Ascending aorta (tissue), 2 donors: ENCODE results near the gene KRTAP4-16. TPM values are rescaled to one million over a fixed set of nuclear protein-coding genes. Genes with fewer than 3 reads are reported as not detected.
"Not testable (repeated sequence)": the region's sequence is repeated elsewhere in the genome, so short reads cannot be mapped to it uniquely, and the experiment has no call there.

Source experiments
- DNase-seq, 2 donors: peaks; one replicate each; pipeline ENCODE4 v3.0.0-alpha.2; 2019; ENCODE audit warnings: low spot score in 2 of 2
- H3K27ac ChIP-seq, 2 donors: fragments of 200-600 bp; sonication (generic); one replicate each; pipeline ENCODE4 v1.5.1; 2016 to 2017; ENCODE audit warnings: mild to moderate bottlenecking in 1 of 2
- H3K27me3 ChIP-seq: fragments of 200-600 bp; sonication (generic); one replicate; pipeline ENCODE4 v1.5.1; 2017
- H3K36me3 ChIP-seq, 2 donors: fragments of 200-600 bp; sonication (generic); one replicate each; pipeline ENCODE4 v1.5.1; 2016
- H3K4me1 ChIP-seq, 2 donors: fragments of 200-600 bp; sonication (generic); one replicate each; pipeline ENCODE4 v1.5.1; 2016 to 2017; ENCODE audit warnings: mild to moderate bottlenecking in 1 of 2
- H3K4me3 ChIP-seq, 2 donors: fragments of 200-600 bp; sonication (generic); one replicate each; pipeline ENCODE4 v1.5.1; 2016 to 2017; ENCODE audit warnings: mild to moderate bottlenecking in 1 of 2
- H3K9me3 ChIP-seq, 2 donors: fragments of 200-600 bp; sonication (generic); one replicate each; pipeline ENCODE4 v1.5.1; 2016
- intact Hi-C: fragments of 100-400 bp; cut with DNase I; formaldehyde crosslinking; loops from one replicate; pipeline ENCODE4 v1.15.1; 2023
- total RNA-seq: library from RNA; depleted of rRNA; stranded (reverse); fragments of >200 nt; gene quantifications from one replicate; pipeline ENCODE4 v1.1.0, GENCODE V29; 2016
- TF ChIP-seq, protein P1 (sequence below), 3 experiments: fragments of 200-600 bp in 2 of 3; fragments of 450-650 bp in 1 of 3; sonication (generic) in 2 of 3; IDR thresholded peaks; one replicate each; pipeline ENCODE4 v1.5.1; 2016 to 2019; ENCODE audit warnings: antibody characterized with exemption in 3 of 3, mild to moderate bottlenecking in 1 of 3, moderate library complexity in 1 of 3

KRTAP4-16 gene
- total RNA-seq, 1 donor from 2014 or later = not detected

DNA sequence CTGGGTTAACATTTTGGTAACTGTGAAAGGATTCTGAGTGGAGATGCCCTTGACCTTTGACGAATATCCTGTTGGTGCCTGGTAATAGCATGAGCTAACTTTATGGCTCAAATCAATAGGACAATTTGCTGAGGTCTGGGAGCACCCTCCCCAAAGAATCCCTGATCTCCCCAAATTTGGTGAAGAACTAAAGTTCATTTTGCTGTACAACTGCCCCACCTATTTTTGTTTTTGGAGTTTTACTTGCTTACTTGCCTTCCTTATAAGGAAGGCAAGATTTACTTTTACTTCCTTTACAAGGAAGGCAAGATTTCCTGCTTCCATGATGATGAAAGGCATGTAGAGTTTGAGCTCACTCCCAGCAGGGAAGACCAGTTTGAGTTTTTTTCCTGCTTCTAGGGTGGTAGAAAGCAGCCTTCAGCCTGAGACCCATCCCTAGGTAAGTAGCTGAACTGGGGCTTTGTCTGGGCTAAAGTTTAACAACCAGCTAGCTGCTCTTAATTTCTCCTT is 6.0 kb upstream of the KRTAP4-16 start:
- Histone ChIP-seq H3K9me3 (no peaks in the 10 kb centered on the region), H3K4me1 (no peaks in the 10 kb centered on the region), H3K27me3 (no peaks in the 10 kb centered on the region), H3K36me3 (no peaks in the 10 kb centered on the region), H3K4me3 (no peak overlapping the region), H3K27ac (no peak overlapping the region)
- DNase-seq = no peak
- intact Hi-C loops = no loop called here
- TF ChIP-seq, protein P1, sequence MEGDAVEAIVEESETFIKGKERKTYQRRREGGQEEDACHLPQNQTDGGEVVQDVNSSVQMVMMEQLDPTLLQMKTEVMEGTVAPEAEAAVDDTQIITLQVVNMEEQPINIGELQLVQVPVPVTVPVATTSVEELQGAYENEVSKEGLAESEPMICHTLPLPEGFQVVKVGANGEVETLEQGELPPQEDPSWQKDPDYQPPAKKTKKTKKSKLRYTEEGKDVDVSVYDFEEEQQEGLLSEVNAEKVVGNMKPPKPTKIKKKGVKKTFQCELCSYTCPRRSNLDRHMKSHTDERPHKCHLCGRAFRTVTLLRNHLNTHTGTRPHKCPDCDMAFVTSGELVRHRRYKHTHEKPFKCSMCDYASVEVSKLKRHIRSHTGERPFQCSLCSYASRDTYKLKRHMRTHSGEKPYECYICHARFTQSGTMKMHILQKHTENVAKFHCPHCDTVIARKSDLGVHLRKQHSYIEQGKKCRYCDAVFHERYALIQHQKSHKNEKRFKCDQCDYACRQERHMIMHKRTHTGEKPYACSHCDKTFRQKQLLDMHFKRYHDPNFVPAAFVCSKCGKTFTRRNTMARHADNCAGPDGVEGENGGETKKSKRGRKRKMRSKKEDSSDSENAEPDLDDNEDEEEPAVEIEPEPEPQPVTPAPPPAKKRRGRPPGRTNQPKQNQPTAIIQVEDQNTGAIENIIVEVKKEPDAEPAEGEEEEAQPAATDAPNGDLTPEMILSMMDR (IDR thresholded peaks at IDR 0.05) = no peak

DNA sequence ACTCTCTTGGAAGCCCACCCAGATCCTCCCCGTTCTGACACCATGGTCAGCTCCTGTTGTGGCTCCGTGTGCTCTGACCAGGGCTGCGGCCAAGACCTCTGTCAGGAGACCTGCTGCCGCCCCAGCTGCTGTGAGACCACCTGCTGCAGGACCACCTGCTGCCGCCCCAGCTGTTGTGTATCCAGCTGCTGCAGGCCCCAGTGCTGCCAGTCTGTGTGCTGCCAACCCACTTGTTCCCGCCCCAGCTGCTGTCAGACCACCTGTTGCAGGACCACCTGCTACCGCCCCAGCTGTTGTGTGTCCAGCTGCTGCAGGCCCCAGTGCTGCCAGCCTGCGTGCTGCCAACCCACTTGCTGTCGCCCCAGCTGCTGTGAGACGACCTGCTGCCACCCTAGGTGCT is 3.3 kb upstream of the KRTAP4-16 start, which contains the start of gene KRTAP4-9:
Gene KRTAP4-9 (plus strand): TSS at position 43 of the 400 bp plus-strand sequence. CDS start 0 bp downstream, at position 43.
- DNase-seq, H3K4me3 ChIP-seq, H3K36me3 ChIP-seq, H3K4me1 ChIP-seq, H3K27me3 ChIP-seq, H3K27ac ChIP-seq, intact Hi-C loops, H3K9me3 ChIP-seq: not testable (repeated sequence)

GRCh38 chr17:41104386-41105038 is 2.5 kb upstream of the KRTAP4-16 start:
- H3K27me3 ChIP-seq, H3K9me3 ChIP-seq, H3K36me3 ChIP-seq, H3K27ac ChIP-seq, DNase-seq, H3K4me3 ChIP-seq, intact Hi-C loops, H3K4me1 ChIP-seq: not testable (repeated sequence)

DNA sequence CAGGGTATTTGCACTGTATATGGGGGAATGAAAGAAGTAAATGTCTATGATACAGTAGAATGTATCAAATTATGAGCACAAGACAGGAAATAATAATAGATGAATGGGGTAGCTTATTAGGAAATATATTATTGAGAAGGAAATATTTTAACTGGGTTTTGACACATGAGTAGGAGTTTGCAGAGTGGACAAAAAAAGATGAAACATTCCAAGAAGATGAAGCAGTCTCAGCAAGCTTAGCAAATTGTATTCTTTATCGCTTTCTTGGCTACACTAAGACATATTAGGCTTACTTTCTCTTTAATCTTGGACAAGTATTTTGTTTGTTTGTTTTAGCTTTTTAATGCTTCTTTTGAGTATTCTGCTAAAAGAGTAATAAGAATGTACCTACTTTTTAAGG is 1.9 kb upstream of the KRTAP4-16 start:
- H3K9me3 ChIP-seq = no peaks in the 10 kb centered on the region
- intact Hi-C loops = no loop called here
- TF ChIP-seq, protein P1 (IDR thresholded peaks at IDR 0.05) = no peak
- no peaks in the 10 kb centered on the region for H3K27me3 ChIP-seq
- no peaks in the 10 kb centered on the region for H3K4me1 ChIP-seq
- DNase-seq = no peak
- no peak overlapping the region for H3K27ac ChIP-seq
- H3K36me3 ChIP-seq = no peaks in the 10 kb centered on the region
- no peak overlapping the region for H3K4me3 ChIP-seq

DNA sequence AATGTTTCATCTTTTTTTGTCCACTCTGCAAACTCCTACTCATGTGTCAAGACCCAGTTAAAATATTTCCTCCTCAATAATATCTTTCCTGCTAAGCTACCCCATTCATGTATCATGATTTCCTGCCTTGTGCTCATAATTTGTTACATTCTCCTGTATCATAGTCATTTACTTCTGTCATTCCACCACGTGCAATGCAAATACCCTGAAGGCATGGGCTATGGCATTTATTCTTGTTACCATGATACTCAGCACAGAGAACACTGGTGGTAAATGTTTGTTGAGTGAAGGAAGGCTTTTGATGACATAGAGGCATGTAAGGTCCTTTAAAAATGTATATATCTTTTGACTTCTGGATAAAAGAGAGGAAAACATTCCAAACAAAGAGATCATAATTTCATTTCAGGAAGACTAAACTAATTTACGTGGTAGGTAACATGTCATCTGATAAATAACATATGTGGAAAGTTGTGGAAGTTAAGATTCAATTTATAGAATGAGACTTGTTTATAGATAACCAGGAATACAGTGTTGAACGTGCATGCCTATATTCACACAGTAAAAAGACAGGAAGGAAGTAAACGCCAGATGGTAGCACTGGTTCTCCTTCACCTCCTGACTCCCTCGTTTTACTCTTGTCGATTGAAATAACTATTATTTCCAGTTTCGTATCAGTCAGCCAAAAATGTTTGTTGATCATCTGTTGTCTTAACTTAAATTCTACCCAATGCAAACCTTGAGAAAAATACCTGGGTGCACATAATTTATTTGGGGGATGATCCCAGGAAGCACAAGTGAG is 2.1 kb downstream of the KRTAP4-16 start:
- H3K9me3 ChIP-seq, H3K36me3 ChIP-seq, H3K27ac ChIP-seq, intact Hi-C loops, H3K4me3 ChIP-seq, DNase-seq, H3K27me3 ChIP-seq, H3K4me1 ChIP-seq: not testable (repeated sequence)

DNA sequence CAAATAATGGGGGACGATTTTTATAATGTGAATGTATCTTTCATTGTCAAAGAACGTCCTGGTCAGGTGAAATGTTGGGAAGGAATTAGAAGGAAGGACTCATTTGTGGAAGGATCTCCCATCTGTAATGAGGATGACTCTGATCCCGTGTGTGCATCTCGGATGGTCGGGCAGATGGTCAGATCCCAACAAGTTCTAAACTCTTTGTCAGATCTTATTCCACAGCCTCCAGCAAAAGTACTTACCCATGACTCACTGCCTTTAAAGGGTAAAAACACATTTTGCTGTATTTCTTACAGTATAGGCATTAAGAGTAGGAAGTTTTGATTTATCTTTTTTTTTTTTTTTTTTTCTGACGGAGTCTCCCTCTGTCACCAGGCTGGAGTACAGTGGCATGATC is 3.5 kb downstream of the KRTAP4-16 start:
- intact Hi-C loops = no loop called here
- no peaks in the 10 kb centered on the region for H3K27me3 ChIP-seq
- H3K9me3 ChIP-seq = no peaks in the 10 kb centered on the region
- no peak overlapping the region for H3K4me3 ChIP-seq
- TF ChIP-seq, protein P1 (IDR thresholded peaks at IDR 0.05) = no peak
- H3K27ac ChIP-seq = no peak overlapping the region
- DNase-seq = no peak
- no peaks in the 10 kb centered on the region for H3K36me3 ChIP-seq
- H3K4me1 ChIP-seq = no peaks in the 10 kb centered on the region

GRCh38 chr17:41098042-41098441 is 4.0 kb downstream of the KRTAP4-16 start, which contains the start of gene KRTAP4-8:
KRTAP4-8 (minus strand) TSS chr17:41098142; CDS start chr17:41098084, 58 bp downstream.
- Histone ChIP-seq H3K4me1 (no peaks in the 10 kb centered on the region), H3K36me3 (no peaks in the 10 kb centered on the region), H3K4me3 (no peak within 1 kb of the TSS), H3K9me3 (no peaks in the 10 kb centered on the region), H3K27ac (no peak within 1 kb of the TSS), H3K27me3 (no peaks in the 10 kb centered on the region)
- no peak for DNase-seq
- TF ChIP-seq, protein P1 (IDR thresholded peaks at IDR 0.05) = no peak
- intact Hi-C loops = no loop called here
